KOPT-K1 (cell line): ENCODE measurements around the gene ZBTB7C.

ENCODE experiments used
- H3K27ac ChIP-seq: fragments of 200-600 bp; sonication (generic); 2 replicates; pipeline ENCODE4 v1.5.1; 2016; ENCODE audit warnings: antibody characterized with exemption, mild to moderate bottlenecking, low read depth, low read length; ENCODE audit not compliant: poor library complexity, severe bottlenecking
- H3K36me3 ChIP-seq: fragments of 200-600 bp; sonication (generic); 2 replicates; pipeline ENCODE4 v1.5.1; 2017; ENCODE audit warnings: antibody characterized with exemption, mild to moderate bottlenecking, low read length, moderate library complexity; ENCODE audit not compliant: insufficient read depth
- H3K9me3 ChIP-seq: fragments of 200-600 bp; sonication (generic); 2 replicates; pipeline ENCODE4 v1.5.1; 2017; ENCODE audit warnings: antibody characterized with exemption, low read length, mild to moderate bottlenecking; ENCODE audit not compliant: insufficient read depth, poor library complexity, severe bottlenecking

The ZBTB7C gene

GRCh38 chr18:48433541-48433940 is 24.4 kb upstream of the ZBTB7C start:
- Histone ChIP-seq H3K9me3 (no peaks in the 10 kb centered on the region), H3K27ac (no peak overlapping the region), H3K36me3 (no peaks in the 10 kb centered on the region)

- no peaks in the 10 kb centered on the region for H3K36me3 ChIP-seq
- no peaks in the 10 kb centered on the region for H3K9me3 ChIP-seq
- no peak overlapping the region for H3K27ac ChIP-seq
Measured at GRCh38 chr18:48430150-48430549, 21.0 kb upstream of the ZBTB7C start.

GRCh38 chr18:48428475-48429177 is 19.4 kb upstream of the ZBTB7C start:
- Histone ChIP-seq H3K27ac (no peak overlapping the region), H3K9me3 (no peaks in the 10 kb centered on the region), H3K36me3 (no peaks in the 10 kb centered on the region)

- H3K9me3 ChIP-seq = no peaks in the 10 kb centered on the region
- no peak overlapping the region for H3K27ac ChIP-seq
- H3K36me3 ChIP-seq = no peaks in the 10 kb centered on the region
Measured at GRCh38 chr18:48422947-48423378, 13.8 kb upstream of the ZBTB7C start.

GRCh38 chr18:48419277-48420022 is 10.3 kb upstream of the ZBTB7C start:
- Histone ChIP-seq H3K27ac (no peak overlapping the region), H3K9me3 (no peaks in the 10 kb centered on the region)

GRCh38 chr18:48418539-48419276 is 9.5 kb upstream of the ZBTB7C start:
- Histone ChIP-seq H3K9me3 (no peaks in the 10 kb centered on the region), H3K27ac (no peak overlapping the region), H3K36me3 (no peaks in the 10 kb centered on the region)

More at GRCh38 chr18:48419277-48420022, 10.3 kb upstream of the ZBTB7C start:
- no peaks in the 10 kb centered on the region for H3K36me3 ChIP-seq

- Histone ChIP-seq H3K9me3 (no peaks in the 10 kb centered on the region), H3K36me3 (no peaks in the 10 kb centered on the region), H3K27ac (no peak overlapping the region)
Measured at GRCh38 chr18:48417985-48418384, 8.8 kb upstream of the ZBTB7C start.

- no peak overlapping the region for H3K27ac ChIP-seq
- no peaks in the 10 kb centered on the region for H3K9me3 ChIP-seq
- no peaks in the 10 kb centered on the region for H3K36me3 ChIP-seq
Measured at GRCh38 chr18:48413342-48413741, 4.2 kb upstream of the ZBTB7C start.

- H3K36me3 ChIP-seq = no peaks in the 10 kb centered on the region
- H3K27ac ChIP-seq = no peak overlapping the region
- H3K9me3 ChIP-seq = no peaks in the 10 kb centered on the region
Measured at GRCh38 chr18:48412339-48412929, 3.3 kb upstream of the ZBTB7C start.

- H3K27ac ChIP-seq = no peak overlapping the region
- H3K9me3 ChIP-seq = no peaks in the 10 kb centered on the region
- no peaks in the 10 kb centered on the region for H3K36me3 ChIP-seq
Measured at GRCh38 chr18:48410095-48410920, 1.1 kb upstream of the ZBTB7C start.

GRCh38 chr18:48409591-48410094 is 460 bp upstream of the ZBTB7C start:
- Histone ChIP-seq H3K36me3 (no peaks in the 10 kb centered on the region), H3K27ac (no peak overlapping the region), H3K9me3 (no peaks in the 10 kb centered on the region)

GRCh38 chr18:48408111-48408726 is 964 bp downstream of the ZBTB7C start:
- Histone ChIP-seq H3K36me3 (no peaks in the 10 kb centered on the region), H3K27ac (no peak overlapping the region)

GRCh38 chr18:48407358-48407757 is 1.8 kb downstream of the ZBTB7C start:
- H3K36me3 ChIP-seq = no peaks in the 10 kb centered on the region
- no peaks in the 10 kb centered on the region for H3K9me3 ChIP-seq
- no peak overlapping the region for H3K27ac ChIP-seq

More at GRCh38 chr18:48408111-48408726, 964 bp downstream of the ZBTB7C start:
- no peaks in the 10 kb centered on the region for H3K9me3 ChIP-seq

GRCh38 chr18:48405978-48406377 is 3.2 kb downstream of the ZBTB7C start:
- Histone ChIP-seq H3K9me3 (no peaks in the 10 kb centered on the region), H3K27ac (no peak overlapping the region), H3K36me3 (no peaks in the 10 kb centered on the region)
